HG02588 (cell line): Measurements from ENCODE around the gene PTPN2.
"Not testable (repeated sequence)": the region's sequence is repeated elsewhere in the genome, so short reads cannot be mapped to it uniquely, and the experiment has no call there.

Experiments
- ATAC-seq: cut with Tn5 transposase; IDR thresholded peaks from one replicate; pipeline ENCODE4 v1.9.1; 2021; ENCODE audit warnings: mild to moderate bottlenecking, moderate library complexity; ENCODE audit not compliant: unreplicated experiment

PTPN2 gene

DNA sequence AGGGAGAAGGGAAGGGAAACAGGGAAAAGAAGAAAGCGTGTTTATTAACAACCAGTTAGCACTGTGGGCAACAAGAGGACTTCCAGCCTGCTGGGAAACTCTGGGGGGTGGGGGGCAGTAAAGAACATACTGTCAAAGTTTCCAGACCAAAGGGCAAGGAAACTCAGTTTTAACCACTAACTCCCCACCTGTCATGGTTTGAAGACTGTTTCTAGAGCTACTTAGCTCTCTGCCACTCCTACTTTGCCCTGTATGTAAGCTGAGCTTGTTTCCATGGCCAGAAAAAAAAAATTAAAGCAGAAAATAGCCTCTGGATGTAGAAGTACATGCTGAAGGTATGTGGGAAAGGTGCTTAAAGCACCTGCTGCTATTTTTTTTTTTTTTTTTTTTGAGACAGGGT lies 11.0 kb upstream of the PTPN2 start:
- no peak for ATAC-seq

DNA sequence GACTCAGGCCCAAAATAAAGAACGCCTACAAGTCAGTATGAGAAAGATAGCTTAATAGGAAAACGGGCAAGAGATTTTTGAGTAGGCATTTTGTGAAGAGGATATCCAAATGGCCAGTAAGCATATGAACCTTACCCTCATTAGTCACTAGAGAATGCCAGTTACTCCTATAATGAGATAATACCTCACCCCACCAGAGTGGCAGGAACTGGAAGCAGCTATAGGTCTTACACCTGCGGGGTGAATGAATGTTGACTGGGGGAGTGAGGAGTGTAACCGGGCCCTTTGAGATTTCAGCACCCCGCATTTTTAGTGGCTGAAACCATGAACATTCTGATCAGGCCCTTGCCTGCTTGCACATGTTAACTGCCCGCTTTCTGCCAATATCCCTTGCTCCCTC lies 7.5 kb upstream of the PTPN2 start:
- ATAC-seq: no peak

DNA sequence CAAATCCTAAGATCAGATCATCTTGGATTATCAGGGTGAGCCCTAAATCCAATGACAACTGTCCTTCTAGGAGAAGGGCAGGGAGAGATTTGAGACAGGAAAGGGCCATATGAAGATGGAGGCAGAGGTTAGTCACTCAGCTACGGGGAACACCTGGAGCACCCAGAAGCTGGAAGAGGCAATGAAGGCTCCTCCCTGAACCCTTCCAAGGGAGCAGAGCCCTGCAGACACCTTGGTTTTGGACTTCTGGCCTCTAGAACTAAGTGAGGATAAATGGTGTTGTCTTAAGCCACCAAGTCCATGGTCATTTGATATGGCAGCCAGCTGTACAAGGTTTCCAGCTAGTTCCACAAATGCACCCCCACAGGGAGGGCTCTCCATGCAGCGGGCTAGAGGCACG lies 6.9 kb upstream of the PTPN2 start:
- no peak for ATAC-seq

DNA sequence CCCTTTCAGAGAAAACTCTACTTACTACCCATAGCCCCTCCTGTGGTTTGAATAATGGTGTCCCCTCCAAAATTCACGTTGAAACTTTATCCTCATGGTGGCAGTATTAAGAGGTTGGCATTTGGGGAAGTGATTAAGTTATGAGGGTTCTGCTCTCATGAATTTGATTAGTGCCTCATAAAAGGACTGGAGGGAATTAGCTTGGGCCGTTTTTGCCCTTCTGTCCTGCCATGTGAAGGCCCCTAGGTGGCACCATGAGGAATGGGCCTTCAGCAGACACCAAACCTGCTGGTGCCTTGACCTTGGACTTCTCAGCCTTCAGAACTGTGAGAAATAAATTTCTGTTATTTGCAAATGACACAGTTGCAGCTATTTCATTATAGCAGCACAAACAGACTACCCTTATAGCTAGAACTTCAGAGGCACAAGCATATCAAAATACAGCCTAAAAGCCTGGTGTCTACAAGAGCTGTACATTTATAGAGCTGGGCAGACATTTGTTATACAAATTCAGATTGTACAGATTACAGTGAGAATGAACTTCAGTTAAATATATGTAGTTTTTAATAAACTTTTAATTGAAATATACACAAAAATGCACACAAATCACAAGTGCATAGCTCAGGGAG lies 2.6 kb upstream of the PTPN2 start:
- no peak for ATAC-seq

DNA sequence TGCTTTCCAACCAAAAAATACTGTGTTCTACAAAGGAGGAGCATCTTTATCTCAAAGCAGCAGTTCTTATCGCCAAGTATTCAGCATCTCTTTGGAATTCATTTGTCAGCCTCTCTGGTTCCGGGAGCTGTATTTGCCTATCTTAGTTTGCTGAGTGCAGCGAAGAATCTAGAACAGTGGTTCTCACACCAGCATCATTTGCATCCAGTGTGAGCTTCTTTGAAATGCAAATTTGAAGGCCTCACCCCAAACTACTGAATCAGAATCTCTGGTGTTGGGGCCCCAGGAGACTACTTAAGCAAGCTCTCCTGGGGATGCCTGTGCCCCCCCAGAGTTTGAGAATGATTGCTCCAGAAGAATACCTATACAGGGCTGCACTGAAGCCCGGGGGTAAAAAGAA lies 1.5 kb upstream of the PTPN2 start:
- ATAC-seq: no peak

DNA sequence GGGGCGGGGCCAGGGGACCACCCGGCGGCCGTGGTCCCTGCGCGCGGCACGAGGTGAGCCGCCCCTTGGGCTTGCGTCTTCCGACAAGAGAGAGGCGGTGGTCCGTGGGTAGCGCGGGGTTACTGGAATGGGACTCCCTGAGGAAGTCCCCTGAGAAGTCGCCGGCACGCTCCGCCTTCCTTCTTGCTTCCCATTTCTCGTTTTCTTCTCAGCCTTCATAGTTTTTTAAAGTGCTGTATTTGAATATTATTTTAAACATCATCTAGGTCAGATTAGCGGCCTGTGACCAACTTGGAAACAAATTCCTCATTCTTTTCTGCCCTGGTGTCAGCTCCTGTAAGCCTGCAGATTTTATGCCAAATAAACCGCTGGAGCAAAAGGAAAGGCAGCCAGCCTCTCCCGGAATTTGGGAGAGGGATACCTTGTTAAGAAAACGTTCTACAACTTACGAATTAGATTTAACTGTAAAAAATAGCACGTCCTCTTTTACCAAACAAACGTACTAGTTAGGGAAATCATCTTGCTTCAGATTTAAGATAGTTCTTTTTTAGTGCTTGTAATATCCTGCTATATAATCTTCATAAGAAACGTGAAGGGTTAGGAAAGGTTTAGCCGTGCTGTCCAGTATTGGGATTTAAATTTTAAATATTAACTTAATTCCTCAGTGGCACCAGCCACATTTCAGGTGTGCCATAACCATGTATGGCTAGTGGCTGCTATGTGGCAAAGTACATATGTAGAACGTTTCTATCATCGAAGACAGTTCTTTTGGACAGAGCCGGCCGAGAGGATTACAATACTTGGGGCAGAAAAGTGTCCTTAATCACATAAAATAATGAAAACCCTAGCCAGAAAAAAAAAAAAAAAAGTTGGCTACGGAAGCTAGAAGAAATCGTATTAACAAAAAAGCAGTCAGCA lies 628 bp upstream of the PTPN2 start:
- ATAC-seq: no peak

DNA sequence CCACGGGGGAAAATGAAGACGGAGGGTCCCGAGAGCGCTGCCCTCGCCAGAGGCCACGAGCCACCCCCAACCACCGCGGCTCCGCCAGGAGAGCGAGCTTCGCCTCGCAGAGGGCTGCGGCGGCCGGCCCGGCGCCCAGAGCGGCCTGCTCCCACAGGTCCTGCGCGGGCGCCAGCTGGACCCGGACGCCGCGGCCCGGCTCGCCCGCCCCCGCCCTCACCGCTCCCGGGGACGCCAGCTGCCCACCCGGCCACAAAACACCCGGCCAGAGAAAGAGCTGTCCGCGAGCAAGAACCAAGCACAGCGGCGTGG lies 709 bp downstream of the PTPN2 start:
- peak; percentile 19 for ATAC-seq

DNA sequence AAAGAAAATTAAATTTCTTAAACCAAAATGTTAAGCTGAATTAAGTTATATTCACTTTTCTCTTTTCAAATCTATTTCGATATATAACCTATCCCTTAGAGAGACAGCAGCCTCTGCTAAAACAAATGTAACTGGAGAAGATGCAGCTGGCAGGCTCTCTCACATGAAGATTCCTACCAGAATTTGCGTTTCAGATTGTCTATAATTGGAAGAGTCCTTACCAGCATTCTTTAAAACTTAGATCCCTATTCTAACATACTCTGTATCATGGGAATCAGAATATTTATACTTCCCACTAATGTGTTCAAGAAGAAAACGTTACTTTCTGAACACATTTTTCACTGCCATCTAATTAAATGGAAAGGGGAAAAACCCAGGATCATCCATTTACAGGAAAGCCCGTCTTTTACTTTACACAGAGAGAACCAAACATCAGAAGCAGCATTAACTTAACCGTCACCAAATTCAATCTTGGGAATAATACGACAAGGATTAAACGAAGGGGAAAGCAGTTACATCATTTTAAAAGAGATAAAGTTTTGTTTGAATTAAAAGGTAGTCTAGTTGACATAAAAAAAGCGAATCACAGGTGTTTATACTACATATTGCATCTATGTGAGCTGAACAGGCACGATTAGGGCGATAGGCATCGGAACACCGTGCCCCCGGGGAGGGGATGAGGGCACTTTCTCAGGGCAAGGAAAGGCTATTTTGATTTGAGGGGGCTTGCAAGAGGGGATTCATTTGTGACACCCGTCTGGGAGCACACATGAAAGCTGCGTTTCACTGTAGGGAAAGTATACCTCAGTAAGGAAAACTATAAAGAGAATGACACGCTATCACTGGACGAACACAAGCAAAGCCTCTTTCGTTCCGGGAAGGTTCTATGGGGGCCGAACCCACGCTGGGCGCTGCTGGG lies 1.3 kb downstream of the PTPN2 start:
- no peak for ATAC-seq

DNA sequence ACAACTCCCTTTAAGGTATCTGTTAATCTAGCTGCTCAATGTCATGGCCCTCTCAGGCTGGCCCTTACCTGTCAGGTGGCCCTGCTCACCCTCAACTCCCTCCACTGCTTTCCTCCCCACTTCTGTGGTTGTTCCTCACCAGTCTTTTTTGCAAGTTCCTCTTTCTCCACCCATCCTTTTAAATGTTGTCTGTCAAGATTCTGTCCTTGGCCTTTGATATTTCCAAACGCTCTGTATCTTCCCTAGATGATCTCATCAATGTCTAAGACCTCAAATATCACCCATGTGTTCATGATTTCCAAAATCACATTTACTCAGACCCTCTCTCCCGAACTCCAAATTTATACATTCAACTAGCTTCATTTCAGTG lies 3.5 kb downstream of the PTPN2 start:
- no peak for ATAC-seq

DNA sequence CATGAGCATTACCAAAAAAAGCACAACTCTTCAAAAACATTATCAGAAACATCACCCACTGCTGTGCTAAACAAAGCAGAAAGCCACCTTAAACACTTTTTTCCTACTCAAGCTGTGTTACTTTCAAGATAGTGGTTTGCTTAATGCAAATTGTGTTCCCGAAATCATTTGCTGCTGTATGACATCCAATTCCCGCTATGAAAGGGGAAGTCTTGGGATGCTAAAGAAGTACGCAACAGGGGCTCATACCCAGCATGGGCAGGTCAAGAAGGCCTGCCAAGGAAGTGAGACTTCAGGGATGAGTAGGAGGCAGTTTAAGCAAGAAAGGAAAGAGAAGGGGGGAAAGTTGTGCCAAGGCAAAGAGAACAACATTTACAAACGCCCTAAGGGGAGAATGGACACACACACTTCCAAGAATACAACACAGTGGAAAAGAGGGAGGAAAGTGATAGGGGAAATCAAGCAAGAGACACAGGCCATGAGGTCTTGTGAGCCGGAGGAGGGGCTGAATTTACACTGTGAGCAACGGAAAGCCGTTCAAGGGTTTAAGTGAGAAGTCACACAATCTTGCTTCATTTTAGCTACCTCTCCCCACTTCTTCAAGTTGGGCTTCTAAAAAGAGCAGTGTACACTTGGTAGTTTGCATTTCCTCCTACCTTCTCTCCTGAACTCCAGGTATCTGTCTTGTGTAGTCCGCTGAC lies 4.0 kb downstream of the PTPN2 start:
- no peak for ATAC-seq

DNA sequence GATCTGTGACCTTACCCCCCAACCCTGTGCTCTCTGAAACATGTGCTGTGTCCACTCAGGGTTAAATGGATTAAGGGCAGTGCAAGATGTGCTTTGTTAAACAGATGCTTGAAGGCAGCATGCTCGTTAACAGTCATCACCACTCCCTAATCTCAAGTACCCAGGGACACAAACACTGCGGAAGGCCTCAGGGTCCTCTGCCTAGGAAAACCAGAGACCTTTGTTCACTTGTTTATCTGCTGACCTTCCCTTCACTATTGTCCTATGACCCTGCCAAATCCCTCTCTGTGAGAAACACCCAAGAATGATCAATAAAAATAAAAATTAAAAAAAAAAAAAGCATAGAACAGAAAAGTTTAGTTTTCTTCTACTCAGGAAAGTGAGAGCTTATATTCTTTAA lies 9.0 kb downstream of the PTPN2 start:
- ATAC-seq: not testable (repeated sequence)

DNA sequence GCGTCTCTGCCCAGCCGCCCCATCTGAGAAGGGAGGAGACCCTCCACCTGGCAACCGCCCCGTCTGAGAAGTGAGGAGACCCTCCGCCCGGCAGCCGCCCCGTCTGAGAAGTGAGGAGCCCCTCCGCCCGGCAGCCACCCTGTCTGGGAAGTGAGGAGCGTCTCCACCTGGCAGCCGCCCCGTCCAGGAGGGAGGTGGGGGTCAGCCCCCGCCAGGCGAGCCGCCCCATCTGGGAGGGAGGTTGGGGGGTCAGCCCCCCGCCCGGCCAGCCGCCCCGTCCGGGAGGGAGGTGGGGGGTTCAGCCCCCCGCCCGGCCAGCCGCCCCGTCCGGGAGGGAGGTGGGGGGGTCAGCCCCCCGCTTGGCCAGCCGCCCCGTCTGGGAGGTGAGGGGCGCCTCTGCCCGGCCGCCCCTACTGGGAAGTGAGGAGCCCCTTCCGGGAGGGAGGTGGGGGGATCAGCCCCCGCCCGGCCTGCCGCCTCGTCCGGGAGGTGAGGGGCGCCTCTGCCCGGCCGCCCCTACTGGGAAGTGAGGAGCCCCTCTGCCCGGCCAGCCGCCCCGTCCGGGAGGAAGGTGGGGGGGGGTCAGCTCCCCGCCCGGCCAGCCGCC lies 10.0 kb downstream of the PTPN2 start:
- ATAC-seq: not testable (repeated sequence)

DNA sequence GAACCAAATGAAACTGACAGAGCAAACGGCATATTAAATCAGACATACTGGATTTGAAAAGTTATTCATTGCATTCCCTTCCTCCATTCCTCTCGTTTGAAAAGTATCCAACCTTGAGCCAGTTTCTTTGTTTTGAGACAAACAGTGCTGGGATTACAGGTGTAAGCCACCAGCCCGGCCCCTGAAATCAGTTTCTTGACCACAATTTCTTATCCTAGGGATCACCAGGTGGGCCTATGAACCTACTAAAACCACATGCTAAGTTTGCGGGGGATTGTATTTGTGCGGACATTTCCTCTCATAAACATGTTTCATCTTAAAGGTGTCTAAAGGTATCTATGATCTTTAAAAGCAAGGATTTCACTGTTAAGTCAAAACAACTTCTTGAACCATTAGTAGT lies 11.6 kb downstream of the PTPN2 start:
- no peak for ATAC-seq

DNA sequence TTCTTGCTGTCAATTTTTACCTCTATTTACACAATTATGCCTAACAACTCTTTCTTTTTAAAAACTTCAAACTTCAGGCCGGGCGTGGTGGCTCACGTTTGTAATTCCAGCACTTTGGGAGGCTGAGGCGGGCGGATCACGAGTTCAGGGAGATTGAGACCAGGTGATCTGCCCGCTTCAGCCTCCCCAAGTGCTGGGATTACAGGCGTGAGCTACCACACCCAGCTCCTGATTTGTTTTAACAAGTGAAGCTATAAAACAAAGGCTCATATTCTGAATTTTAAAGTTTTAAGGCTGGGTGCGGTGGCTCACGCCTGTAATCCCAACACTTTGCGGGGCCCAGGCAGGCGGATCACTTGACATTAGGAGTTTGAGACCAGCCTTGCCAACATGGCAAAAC lies 15.5 kb downstream of the PTPN2 start:
- ATAC-seq: no peak

DNA sequence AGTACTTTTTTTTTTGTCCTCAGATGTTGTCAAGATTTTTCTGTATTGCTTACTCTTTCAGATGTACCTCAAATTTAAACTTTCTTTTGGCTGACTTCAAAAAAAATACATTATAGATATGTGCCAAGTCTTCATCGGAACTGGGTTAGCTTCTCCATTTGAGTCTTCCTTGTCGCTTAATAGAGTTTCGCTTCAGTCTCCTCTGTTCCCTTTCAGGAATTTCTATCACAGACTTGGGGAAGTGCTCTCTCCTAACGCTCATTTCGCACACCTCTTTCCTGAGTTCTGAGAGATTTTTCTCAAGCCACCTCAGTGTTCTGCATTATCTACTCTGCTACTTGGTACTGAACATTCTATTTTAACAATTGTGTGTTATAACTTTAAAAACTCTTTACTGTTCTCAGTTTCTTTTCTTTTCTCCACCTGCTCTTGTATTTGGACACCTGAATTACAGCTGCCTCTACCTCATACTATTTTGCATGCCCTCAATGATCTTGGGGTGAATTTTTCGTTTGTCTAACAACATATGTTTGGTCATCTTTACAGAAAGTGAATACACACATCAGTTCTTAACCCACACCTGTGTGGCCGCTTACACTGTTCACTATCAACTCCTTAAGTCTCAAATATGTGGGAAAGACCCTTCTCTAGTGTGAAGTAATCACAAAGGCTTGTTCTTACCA lies 16.5 kb downstream of the PTPN2 start:
- ATAC-seq: peak; percentile 49

DNA sequence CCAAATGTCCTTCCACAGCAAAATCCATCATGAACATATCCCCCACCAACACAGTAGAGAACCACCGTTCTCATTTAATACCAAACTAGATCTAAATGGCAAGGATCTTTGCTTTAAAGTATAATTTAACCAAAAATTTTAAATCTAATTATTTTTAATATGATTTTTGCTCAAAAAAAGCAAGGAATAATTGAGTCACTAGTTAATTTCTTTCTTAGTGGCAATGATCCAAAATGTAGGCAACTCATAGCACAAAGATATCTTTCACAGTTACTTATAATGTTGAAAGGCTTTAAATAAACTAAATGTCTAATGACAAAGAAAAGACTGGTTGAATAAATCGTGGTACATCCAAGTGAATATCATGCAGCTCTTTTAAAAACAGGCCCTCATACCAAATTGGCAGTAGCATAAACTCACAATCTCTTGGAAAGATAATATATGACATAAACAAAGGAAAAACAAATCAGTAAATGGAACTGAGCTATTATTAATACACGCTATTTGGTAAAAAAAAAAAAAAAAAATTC lies 20.3 kb downstream of the PTPN2 start:
- ATAC-seq: no peak

DNA sequence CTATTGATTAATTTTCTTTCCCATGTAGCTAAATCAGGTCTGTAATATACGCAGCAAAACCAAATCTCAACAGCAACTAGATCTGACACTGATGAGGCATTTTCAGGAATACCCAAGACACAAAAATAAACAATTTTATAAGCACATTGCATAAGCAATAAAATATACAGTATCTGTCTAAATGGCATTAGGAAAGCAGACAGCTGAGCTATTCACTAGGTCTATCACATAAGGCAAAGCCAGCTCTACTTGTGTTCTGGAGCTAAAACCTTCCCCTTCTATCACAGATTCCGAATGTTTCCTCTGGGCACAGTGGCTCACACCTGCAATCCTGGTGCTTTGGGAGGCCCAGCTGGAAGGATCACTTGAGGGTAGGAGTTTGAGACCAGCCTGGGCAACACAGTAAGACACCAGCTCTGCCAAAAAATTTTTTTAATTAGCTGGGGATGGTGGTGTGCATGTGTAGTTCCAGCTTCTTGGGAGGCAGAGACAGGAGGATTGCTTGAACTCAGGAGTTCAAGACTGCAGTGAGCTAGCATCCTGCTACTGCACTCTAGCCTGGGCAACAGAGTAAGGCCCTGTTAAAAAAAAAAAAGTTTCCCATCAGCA lies 21.1 kb downstream of the PTPN2 start:
- ATAC-seq: no peak

DNA sequence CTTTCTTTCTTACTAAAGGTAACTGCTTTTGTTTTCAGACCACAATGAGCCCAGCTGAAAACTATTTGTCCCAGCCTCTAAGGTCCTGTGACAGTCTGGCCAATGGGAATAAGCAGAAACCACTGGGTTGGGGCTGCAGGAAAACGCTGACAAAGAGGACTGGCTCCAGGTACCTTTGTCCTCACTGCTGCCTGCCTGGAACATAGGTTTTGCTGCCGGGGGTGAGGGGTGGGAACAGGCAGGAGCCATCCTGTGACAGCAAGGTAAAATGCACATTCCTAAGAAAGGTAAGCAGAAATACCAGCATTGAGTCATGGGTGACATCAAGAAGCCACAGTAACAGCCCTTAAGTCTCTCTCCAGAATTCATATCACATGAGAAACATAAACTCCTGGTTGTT lies 21.6 kb downstream of the PTPN2 start:
- ATAC-seq: no peak

DNA sequence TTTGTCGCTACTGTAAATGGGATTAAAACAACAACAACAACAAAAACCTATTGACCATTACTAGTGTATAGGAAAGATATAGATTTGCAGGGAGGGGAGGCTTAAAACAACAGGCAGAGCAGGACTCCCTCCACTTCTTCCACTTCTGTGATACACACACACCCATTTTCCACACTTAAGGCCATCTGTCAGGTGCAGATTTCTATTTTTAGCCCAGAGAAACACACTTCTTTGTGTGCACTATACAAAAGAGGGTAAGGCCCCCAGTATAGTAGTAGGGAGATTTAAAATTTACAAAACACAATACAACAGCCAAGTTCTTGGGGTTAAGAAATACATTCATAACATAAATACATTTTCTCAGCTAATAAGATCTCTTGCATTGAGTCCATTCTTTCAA lies 22.4 kb downstream of the PTPN2 start:
- no peak for ATAC-seq
